ENCODE measurements around the gene MIB1. TPM values are rescaled to one million over a fixed set of nuclear protein-coding genes. Genes with fewer than 3 reads are reported as not detected.

MIB1 gene
- polyA plus RNA-seq, 1 of the 3 experiments (the other 2 are of a cell fraction): 5.0 TPM

DNA sequence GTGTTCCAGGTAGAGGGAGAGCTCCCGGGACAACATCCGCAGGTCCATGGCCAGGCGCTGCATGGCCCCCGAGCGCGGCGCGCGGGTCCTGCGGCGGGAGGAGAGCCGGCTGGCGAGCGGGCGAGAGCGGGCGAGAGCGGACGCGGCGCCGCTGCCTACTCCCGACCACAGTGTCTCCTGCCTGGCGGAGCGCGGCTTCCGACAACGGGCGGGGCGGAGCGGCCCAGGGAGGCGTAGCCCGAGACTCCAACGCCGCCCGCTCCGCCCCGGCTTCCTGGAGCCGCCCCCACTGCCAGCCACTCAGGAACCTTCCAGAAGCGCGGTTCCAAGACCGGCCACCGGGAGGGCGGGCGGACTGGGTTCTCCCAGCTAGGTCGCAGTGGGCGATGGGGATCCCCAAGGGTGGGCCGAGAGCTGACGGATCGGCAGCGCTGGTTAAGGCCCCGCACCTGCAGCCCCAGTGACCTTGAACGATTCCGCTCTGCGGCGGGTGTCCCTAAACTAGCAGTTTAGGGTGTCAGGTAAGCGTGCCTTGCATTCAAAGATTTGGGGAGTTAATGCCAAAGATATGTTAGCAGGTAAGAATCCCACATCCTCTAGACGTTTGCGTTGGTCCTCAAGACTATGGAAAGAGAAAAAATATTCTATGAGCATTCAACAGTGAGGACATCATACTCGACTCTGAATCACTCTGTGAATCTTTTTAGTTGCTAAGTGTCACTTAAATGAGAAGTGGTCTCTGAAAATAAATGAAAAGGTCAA is 35.8 kb upstream of the MIB1 start, which contains the start of gene ABHD3 (continued):
- TF ChIP-seq, protein P1, sequence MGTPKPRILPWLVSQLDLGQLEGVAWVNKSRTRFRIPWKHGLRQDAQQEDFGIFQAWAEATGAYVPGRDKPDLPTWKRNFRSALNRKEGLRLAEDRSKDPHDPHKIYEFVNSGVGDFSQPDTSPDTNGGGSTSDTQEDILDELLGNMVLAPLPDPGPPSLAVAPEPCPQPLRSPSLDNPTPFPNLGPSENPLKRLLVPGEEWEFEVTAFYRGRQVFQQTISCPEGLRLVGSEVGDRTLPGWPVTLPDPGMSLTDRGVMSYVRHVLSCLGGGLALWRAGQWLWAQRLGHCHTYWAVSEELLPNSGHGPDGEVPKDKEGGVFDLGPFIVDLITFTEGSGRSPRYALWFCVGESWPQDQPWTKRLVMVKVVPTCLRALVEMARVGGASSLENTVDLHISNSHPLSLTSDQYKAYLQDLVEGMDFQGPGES (IDR thresholded peaks at IDR 0.05; ENCODE audit: low read depth, low read length): no peak
- peak; percentile 36; the same call in 1 of the 2 replicates for TF ChIP-seq SIN3A (IDR thresholded peaks at IDR 0.05; ENCODE audit: borderline replicate concordance, low read depth, low read length)
- TF ChIP-seq, protein P2, sequence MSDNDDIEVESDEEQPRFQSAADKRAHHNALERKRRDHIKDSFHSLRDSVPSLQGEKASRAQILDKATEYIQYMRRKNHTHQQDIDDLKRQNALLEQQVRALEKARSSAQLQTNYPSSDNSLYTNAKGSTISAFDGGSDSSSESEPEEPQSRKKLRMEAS (IDR thresholded peaks at IDR 0.05; ENCODE audit: low read depth): peak; percentile 65

DNA sequence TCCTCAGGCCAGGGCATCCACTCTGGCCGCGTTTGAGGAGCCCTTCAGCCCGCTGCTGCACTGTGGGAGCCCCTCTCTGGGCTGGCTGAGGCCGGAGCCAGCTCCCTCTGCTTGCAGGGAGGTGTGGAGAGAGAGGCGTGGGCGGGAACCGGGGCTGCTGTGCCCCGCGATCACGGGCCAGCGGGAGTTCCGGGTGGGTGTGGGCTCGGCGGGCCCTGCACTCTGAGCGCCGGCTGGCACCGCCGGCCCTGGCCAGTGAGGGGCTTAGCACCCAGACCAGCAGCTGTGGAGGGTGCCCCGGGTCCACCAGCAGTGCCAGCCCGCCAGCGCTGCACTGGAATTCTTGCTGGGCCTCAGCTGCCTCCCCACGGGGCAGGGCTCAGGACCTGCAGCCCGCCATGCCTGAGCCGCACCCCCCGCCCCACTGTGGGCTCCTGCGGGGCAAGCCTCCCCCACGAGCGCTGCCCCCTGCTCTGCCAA is 34.2 kb upstream of the MIB1 start:
- no peak overlapping the region for H2AFZ ChIP-seq (ENCODE audit: low read depth)
- ChIA-PET CTCF (no interaction called here), POLR2A (no interaction called here)
- 100% methylated on average over 2 of the region's 28 CpGs for WGBS (ENCODE audit: low lambda C conversion rate)
- no peaks in the 10 kb centered on the region for H3K79me2 ChIP-seq (ENCODE audit: insufficient read depth)
- no peaks in the 10 kb centered on the region for H3K9me2 ChIP-seq
- H3K4me1 ChIP-seq (ENCODE audit: control insufficient read depth in 1 of 2, insufficient read depth in 2 of 2, low read depth in 1 of 2, low read length in 1 of 2): peaks cover 0 to 4% of the 10 kb centered on the region in 2 experiments; a peak in 2 of 4 replicates
- no peak overlapping the region for H3K4me3 ChIP-seq (ENCODE audit: low read depth in 2 of 2, low read length in 1 of 2)
- H3F3A ChIP-seq (replicated peaks; ENCODE audit: insufficient read depth): peaks cover 13% of the 10 kb centered on the region
- H3K9ac ChIP-seq: no peak overlapping the region
- no peaks in the 10 kb centered on the region for H3K36me3 ChIP-seq (replicated peaks in 1 of 2; ENCODE audit: control insufficient read depth in 1 of 2, insufficient read depth in 2 of 2, low read length in 1 of 2)
- H3K27me3 ChIP-seq (ENCODE audit: insufficient read depth): no peaks in the 10 kb centered on the region
- no peaks in the 10 kb centered on the region for H4K20me1 ChIP-seq (ENCODE audit: insufficient read depth)
- TF ChIP-seq MXI1 (IDR thresholded peaks at IDR 0.05; ENCODE audit: low read depth, low read length): no peak
- TF ChIP-seq EP300 (IDR thresholded peaks at IDR 0.05; ENCODE audit: borderline replicate concordance in 1 of 2, low read depth in 1 of 2, low read length in 1 of 2): no peak
- TF ChIP-seq, protein P2 (IDR thresholded peaks at IDR 0.05; ENCODE audit: low read depth): no peak
- no peak for TF ChIP-seq NFIC (IDR thresholded peaks at IDR 0.05; ENCODE audit: borderline replicate concordance)
- TF ChIP-seq, protein P3, sequence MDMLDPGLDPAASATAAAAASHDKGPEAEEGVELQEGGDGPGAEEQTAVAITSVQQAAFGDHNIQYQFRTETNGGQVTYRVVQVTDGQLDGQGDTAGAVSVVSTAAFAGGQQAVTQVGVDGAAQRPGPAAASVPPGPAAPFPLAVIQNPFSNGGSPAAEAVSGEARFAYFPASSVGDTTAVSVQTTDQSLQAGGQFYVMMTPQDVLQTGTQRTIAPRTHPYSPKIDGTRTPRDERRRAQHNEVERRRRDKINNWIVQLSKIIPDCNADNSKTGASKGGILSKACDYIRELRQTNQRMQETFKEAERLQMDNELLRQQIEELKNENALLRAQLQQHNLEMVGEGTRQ (IDR thresholded peaks at IDR 0.05; ENCODE audit: borderline replicate concordance, low read depth, low read length): no peak
- no peak for TF ChIP-seq TAF1 (IDR thresholded peaks at IDR 0.05; ENCODE audit: borderline replicate concordance, low read depth, low read length)
- TF ChIP-seq ELF1 (IDR thresholded peaks at IDR 0.05): no peak
- no peak for TF ChIP-seq SMC3 (IDR thresholded peaks at IDR 0.05; ENCODE audit: low read depth, low read length)
- no peak for TF ChIP-seq NRF1 (IDR thresholded peaks at IDR 0.05; ENCODE audit: low read depth, low read length)
- no peak for TF ChIP-seq CHD2 (IDR thresholded peaks at IDR 0.05; ENCODE audit: low read length, partially characterized antibody)
- TF ChIP-seq RCOR1 (IDR thresholded peaks at IDR 0.05; ENCODE audit: low read length): no peak
- no peak for TF ChIP-seq GABPA (IDR thresholded peaks at IDR 0.05; ENCODE audit: low read depth)
- TF ChIP-seq, protein P4, sequence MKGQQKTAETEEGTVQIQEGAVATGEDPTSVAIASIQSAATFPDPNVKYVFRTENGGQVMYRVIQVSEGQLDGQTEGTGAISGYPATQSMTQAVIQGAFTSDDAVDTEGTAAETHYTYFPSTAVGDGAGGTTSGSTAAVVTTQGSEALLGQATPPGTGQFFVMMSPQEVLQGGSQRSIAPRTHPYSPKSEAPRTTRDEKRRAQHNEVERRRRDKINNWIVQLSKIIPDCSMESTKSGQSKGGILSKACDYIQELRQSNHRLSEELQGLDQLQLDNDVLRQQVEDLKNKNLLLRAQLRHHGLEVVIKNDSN (IDR thresholded peaks at IDR 0.05; ENCODE audit: borderline replicate concordance, low read depth): no peak
- no peak for TF ChIP-seq EZH2phosphoT487 (IDR thresholded peaks at IDR 0.05; ENCODE audit: borderline replicate concordance, low read depth)
- no peak for TF ChIP-seq RXRA (IDR thresholded peaks at IDR 0.05; ENCODE audit: borderline replicate concordance, low read depth)
- no peak for TF ChIP-seq SIN3A (IDR thresholded peaks at IDR 0.05; ENCODE audit: borderline replicate concordance, low read depth, low read length)
- TF ChIP-seq, protein P5, sequence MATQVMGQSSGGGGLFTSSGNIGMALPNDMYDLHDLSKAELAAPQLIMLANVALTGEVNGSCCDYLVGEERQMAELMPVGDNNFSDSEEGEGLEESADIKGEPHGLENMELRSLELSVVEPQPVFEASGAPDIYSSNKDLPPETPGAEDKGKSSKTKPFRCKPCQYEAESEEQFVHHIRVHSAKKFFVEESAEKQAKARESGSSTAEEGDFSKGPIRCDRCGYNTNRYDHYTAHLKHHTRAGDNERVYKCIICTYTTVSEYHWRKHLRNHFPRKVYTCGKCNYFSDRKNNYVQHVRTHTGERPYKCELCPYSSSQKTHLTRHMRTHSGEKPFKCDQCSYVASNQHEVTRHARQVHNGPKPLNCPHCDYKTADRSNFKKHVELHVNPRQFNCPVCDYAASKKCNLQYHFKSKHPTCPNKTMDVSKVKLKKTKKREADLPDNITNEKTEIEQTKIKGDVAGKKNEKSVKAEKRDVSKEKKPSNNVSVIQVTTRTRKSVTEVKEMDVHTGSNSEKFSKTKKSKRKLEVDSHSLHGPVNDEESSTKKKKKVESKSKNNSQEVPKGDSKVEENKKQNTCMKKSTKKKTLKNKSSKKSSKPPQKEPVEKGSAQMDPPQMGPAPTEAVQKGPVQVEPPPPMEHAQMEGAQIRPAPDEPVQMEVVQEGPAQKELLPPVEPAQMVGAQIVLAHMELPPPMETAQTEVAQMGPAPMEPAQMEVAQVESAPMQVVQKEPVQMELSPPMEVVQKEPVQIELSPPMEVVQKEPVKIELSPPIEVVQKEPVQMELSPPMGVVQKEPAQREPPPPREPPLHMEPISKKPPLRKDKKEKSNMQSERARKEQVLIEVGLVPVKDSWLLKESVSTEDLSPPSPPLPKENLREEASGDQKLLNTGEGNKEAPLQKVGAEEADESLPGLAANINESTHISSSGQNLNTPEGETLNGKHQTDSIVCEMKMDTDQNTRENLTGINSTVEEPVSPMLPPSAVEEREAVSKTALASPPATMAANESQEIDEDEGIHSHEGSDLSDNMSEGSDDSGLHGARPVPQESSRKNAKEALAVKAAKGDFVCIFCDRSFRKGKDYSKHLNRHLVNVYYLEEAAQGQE (IDR thresholded peaks at IDR 0.05; ENCODE audit: low read depth, low read length): no peak
- no peak for TF ChIP-seq GATA2 (CRISPR knock-in tag; IDR thresholded peaks at IDR 0.05)
- no peak for TF ChIP-seq FOSL2 (IDR thresholded peaks at IDR 0.05; ENCODE audit: borderline replicate concordance, low read depth)
- no peak overlapping the region for H3K27ac ChIP-seq (ENCODE audit: low read depth in 2 of 2, low read length in 1 of 2)
- H3K4me2 ChIP-seq: no peak overlapping the region
- no peaks in the 10 kb centered on the region for H3K9me3 ChIP-seq
- DNase-seq: no peak
